Measurements from ENCODE around the gene CSMD2. TPM values are rescaled to one million over a fixed set of nuclear protein-coding genes. Genes with fewer than 3 reads are reported as not detected.
"Not testable (repeated sequence)": the region's sequence is repeated elsewhere in the genome, so short reads cannot be mapped to it uniquely, and the experiment has no call there.

CSMD2 gene
- 1.3 TPM for total RNA-seq
- long read RNA-seq, partial matches to known transcripts: 2 of 4 reads
- long read RNA-seq, other reads (novel, unspliced or antisense): 2 of 4 reads

DNA sequence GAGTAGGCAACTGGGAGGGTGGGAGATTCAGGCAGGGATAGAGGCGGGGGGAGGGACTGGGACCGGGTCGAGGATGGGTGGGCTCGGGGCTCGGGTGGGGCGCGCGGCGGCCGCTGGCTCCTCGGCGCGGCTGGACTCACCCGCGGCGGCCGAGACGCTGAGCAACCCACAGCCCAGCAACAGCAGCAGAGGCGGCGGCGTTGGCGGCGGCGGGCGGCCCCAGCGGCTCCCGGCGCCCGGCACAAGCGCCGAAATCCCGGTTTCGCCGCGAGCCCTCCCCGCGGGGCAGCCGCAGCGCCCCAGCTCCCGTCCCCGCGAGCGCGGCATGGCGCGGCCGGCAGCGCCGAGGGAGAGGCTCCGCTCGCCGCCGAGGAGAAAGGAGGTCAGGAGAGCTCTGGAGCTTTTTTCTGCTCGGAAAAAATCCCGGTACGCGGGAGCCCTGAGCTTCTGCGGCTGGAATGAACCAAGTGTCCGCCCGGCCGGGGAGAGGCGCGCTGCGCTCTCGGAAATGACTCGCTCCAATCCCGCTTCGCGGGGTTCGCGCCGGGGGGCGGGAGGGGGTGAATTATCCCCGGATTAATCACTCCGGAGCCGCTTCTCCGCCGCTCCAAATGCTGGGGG is at the start of gene CSMD2:
TSS of gene CSMD2 (minus strand) at position 460 of the 621 bp plus-strand sequence. CDS start at position 327, 133 bp downstream.
- DNase-seq (ENCODE audit: low spot score): no peak

DNA sequence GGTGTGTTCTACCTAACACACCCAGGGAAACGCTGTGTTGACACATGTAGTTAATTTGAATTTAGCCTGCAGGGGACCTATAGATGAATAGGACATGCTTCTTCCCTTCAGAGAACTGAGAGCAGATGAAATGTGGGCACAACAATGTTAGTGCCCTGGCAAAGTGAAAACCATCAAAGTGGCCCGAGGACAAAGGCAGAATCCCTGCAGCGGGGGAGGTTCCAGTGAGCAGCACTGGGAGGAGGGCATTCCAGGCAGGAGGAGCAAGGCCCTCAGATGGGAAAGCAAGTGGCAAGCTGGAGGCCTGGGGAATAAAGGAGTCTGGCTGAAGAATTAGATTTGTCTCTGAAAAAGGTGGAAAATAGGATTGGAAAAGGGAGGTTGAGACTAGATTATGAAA is 48.9 kb upstream of the CSMD2 start:
- DNase-seq (ENCODE audit: low spot score): no peak

DNA sequence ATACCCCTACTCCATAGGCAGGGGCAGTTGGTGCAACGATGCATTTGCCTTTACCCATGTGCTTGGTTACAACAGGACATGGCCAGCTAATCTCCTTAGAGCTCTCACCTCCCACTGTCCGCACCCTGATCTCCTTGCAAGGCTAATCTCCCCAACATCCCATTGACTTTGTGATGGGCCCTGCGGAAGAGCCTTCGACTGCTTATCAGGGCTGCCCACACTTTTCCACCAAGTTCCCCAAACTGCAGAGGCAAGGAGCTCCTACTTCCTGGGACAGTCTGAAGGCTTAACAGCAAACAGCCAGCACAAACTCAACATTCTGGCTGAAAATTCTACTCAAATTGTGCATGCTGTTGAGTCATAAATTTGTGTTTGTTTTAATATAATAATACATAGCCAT is 47.6 kb upstream of the CSMD2 start:
- no peak for DNase-seq (ENCODE audit: low spot score)

DNA sequence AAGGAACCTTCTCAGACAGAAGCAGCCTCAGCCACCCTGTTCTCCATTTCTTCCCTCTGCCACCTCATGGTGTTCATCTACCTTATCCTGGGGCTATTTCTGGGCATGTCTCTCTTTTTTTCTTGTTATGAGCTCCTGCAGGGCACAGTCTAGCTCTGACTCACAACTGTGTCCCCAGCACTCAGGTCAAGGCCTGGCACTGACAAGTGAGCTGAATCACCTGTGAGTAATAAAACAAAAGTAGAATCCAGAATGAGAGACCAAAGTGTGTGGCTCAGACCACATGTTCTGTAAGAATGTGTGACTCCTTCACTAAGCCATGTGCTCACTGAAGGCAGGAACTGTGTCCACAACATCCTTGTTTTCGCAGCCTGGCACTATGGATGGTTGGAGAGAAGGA is 34.9 kb upstream of the CSMD2 start:
- DNase-seq (ENCODE audit: low spot score): no peak

DNA sequence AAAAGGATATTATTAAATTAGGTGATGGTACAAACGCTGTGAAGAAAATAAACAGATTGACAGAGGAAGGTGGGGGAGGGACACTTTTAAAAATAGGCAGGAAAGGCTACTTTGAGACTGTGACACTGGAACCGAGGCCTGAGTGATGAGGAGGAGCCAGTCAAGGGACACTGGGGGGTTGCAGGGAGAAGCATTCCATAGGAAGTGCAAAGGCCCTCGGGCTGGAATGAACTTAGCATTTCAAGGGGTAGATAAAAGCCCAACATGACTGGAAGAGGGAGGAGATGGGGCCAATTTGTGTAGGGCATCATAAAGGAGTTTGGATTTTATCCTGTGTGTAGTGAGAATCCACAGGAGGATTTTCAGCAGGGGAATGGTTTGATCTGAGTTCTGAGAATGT is 27.6 kb upstream of the CSMD2 start:
- peak; percentile 2 for DNase-seq (ENCODE audit: low spot score)

DNA sequence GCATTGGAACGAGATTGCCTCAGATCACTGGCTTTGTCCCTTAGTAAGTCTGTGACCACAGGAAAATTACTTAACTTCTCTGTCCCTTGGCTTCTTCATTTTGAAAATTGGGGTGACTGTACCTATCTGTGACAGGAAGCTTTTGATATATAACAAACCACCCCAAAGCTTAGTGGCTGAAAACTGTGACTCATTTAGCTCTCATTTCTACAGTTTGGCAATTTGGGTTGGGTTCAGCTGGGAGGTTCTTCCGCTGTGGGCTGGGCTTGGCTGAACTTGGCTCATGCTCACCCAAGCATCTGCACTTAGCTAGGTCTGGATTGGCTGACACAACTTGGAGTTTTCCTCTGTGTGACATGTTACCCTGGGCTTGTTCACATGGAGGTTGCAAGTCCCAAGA is 25.7 kb upstream of the CSMD2 start:
- peak; percentile 1 for DNase-seq (ENCODE audit: low spot score)

DNA sequence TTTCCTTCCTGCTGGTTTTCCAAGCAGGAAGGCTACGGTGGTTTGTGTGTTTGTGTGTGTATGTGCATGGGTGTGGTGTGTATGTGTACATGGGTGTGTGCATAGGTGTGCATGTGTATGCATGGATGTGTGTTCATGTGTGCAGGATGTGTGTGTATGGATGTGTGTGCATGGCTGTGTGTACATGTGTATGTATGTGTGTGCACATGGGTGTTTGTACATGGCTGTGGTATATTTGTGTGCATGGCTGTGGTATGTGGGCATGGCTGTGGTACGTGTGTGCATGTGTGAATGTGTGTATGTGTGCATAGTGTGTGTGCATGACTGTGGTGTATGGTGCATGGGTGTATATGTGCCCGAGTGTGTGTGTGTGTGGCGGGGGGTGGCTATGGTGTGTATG is 24.0 kb upstream of the CSMD2 start:
- DNase-seq (ENCODE audit: low spot score): no peak

DNA sequence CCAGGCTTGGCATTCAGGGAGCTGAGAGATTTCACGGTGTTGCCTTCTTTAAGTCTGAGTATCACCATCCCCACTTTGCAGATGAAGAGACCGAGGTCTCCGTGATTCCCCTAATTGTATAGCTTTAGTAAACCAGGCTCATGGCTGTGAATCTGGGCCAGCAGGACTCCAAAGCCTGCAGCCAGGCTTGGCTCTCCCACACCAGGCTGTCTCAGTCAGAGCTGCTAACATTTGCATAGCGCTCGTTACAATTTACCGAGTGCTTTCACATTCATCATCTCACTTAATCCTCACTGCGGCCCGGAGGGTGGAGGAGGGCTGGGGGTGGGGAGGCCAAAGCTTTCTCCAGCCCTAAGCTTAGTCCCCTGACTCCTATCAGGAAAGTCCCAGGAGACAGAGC is 23.4 kb upstream of the CSMD2 start:
- no peak for DNase-seq (ENCODE audit: low spot score)

DNA sequence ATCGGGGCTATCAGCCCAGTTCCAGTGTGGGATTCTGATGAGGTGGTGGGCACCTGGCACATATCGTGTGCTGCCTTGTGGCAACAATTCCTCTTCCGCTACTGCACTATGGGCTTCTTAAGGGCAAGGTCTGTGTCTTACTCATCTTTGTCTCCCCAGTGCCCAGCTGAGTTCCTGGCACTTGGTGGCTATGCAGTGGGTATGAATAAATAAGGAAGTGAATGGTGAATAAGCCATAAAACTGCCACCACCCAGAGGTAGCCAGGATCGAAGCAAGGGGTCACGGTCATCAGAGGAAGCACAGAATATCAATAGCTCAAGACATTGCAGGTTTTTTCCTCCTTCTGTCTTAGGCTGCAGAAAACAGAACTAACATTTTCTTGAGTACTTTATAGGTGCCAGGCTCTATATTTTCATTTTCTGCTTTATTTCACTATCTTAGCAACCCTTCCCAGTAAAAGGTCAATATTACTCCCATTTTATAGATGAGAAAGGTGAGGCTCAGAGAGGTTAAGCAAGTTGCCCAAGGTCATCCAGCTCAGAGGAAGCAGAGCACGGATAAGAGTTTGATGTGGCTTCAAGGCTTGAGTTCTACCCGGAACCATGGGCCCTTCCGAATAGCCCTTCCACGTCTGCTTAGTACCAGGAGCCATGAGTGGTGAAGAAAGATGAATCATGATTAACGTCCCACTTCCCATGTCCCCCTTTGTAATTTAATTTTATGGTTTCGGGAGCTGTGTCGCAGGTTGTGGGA is 21.9 kb upstream of the CSMD2 start:
- peak; percentile 12 for DNase-seq (ENCODE audit: low spot score)

DNA sequence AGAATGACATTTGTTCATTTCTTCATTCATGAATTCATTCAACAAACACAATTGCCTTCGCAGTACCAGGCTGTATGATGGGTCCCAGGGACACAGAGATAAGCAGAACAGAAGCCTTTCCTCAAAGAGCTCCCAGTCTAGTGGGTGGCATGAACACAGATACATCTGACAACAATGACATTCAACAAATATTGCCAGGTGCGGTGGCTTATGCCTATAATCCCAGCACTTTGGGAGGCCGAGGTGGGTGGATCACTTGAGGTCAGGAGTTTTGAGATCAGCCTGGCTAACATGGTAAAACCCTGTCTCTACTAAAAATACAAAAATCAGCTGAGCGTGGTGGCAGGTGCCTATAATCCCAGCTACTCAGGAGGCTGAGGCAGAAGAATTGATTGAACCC is 18.4 kb upstream of the CSMD2 start:
- not testable (repeated sequence) for DNase-seq (ENCODE audit: low spot score)

DNA sequence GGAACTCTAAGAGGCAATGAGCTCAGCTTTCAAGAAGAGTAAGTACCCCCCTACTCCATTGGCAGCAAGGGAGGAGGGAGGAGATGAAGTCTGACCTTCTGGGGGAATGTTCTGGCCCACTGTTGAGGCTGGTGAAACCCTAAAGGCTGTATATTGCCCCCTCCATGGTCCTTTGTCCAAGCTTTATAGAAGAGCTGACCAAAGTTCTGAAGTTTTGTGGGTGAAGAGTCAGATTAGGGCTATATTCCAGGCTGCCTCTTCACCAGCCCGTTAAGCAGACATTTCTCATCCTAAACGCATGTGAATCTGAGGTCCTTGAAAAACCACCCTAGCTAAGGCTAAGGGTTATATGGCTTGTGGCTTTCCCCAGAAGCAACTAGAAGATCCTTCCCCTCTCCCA is 13.0 kb upstream of the CSMD2 start:
- DNase-seq (ENCODE audit: low spot score): no peak

DNA sequence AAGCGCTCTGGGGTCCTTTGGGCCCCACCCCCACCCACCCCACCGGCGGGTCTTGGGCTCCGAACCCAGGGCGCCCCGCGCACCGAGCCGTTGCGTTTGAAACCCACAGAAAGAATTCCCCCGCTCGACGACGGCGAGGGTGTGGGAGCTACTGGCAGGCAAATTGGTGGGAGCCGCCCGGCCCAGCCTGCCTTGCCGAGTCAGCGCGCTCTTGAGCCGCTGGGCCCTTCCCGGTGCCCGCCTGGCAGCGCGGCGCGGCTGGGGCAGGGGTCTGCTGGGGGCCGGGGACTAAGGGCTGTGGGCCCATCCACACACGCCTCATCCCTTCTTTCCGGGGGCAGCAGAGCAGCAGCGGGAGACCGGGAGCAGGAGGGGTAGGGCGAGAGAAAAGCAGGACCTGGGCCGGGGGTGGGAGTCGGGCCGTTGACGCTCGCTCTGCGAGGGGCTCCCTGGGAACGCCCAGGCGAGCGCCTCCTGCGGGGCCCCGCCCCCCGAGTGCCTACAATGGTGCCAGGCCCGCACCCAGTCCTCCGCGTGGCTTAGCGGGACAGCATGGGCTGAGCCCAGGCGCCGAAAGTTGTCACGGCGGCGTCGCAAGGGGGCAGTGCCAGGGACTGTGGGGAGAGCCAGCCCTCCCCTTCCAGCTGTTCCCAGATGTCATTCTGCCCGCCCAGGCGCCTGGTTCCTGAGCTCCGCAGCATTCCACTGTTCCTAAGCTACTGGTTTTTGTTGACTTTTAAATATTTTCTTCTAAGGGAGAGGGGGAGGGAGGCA is 12.0 kb upstream of the CSMD2 start, which contains the start of gene C1orf94:
TSS of gene C1orf94 (plus strand) at position 78 of the 774 bp plus-strand sequence. CDS start 883 bp downstream, outside the sequence.
- DNase-seq (ENCODE audit: low spot score): no peak

DNA sequence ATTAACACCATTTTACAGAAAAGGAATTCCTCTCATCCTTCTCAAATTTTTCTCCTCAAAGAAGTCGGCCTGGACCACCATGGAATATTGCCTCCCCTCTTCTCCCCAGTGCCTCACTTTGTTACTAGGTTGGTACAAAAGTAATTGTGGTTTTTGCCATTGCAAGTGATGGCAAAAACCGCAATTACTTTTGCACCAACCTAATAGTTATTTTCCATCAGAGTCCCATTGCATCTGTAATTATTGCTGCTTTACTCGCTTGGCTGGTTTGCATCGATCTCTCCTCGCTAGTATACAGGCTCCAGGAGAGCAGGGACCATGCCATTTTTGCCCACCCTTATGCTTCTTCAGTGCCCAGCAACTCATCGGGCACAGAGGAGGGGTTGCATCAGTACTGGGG is 10.7 kb upstream of the CSMD2 start:
- no peak for DNase-seq (ENCODE audit: low spot score)

DNA sequence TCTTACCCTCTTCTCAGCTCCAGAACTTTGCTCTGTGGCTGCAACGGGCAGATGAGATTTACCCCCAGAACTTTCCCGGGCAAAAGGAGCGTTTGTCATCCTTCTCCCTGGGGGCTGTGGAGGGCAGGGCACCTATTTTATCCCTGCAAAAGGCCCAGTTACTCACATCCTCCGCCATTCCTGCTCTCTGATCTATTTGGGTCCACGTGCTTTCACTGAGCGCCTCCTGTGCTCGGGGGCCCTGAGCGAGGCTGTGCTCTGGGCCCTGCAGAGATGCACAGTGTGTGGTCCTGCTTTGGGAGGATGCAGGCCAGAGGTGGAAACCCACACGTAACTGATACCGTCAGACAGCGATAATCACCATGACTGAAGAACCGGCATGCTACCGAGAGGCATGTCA is 2.4 kb upstream of the CSMD2 start:
- DNase-seq (ENCODE audit: low spot score): no peak

DNA sequence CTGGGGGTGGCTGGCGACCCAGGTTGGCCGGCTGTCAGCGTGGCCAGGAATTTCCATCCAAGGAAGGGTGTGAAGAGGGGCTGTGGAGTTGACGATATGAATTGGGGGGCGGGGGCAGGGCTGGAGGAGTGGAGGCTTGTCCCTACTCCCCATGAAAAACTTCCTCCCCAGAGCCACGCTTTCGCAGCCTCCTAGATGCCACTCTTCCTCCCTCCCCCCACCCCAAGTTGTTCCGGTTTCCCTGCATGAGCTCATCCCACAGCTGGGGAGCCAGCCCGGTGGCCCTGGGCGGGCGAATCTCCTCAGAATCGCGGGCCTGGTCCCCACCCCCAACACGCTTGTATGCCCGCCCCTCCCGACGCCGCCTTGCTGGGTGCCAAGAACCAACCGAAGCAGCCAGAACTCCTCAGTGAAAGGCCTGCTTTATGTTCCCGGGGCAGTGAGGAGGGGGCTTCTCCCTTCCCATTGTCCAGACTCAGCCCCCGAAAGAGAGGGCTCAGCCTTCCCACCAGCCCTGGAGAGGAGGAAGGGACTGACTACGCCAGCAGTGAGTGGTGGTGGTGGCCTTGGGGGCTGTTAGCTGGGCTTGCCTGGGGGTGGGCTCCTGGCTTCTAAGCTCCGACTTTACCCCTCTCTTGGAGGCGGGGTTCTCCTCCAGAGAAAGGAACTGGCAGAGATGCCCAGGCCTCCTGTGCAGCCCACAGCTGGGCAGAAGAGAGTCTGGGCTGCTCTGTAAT is 1.8 kb upstream of the CSMD2 start:
- DNase-seq (ENCODE audit: low spot score): no peak

DNA sequence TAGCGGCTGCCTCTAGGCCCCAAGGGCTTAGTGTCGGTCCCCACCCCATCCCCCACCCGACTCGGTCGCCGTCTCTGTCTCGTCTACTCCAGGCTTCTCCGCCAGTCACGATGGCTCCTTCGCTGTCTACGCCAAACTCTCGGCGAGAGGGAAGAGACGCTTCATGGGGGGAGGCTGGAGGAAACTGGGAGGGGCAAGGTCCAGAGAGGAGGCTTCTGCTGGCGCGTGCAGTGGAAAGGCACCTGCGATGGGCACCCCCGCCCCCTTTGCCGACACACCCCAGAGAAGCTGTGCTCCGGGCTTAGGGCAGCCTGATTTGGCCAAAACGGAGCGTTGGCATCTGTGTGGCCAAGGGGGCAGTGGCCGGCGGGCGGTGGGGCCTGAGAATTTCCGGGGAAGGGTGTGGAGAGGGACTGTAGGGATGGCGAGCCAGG is 1.2 kb upstream of the CSMD2 start:
- DNase-seq (ENCODE audit: low spot score): no peak

DNA sequence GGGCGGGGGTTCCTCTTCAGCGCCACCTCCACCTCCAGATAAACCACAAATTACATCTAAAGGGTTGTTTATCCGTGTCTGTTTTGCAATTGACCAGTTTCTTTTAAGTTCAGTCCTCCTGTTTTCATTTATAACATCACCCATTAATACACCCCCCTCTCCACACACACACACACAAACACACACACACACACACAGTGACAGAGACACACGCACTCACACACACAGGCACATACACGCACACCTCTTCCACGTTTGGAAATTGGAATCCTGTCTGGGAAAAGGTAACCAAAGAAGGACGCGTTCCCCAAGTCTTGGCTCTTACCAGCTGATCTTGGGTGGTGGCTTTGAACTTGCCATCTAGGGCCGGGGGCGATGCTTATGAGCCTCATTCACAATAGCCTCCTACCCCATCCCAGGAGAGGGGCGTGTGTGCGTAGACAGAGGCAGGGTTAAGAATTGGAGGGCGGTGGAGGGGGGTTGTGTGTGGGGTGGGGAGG is 442 bp upstream of the CSMD2 start:
- DNase-seq (ENCODE audit: low spot score): no peak

DNA sequence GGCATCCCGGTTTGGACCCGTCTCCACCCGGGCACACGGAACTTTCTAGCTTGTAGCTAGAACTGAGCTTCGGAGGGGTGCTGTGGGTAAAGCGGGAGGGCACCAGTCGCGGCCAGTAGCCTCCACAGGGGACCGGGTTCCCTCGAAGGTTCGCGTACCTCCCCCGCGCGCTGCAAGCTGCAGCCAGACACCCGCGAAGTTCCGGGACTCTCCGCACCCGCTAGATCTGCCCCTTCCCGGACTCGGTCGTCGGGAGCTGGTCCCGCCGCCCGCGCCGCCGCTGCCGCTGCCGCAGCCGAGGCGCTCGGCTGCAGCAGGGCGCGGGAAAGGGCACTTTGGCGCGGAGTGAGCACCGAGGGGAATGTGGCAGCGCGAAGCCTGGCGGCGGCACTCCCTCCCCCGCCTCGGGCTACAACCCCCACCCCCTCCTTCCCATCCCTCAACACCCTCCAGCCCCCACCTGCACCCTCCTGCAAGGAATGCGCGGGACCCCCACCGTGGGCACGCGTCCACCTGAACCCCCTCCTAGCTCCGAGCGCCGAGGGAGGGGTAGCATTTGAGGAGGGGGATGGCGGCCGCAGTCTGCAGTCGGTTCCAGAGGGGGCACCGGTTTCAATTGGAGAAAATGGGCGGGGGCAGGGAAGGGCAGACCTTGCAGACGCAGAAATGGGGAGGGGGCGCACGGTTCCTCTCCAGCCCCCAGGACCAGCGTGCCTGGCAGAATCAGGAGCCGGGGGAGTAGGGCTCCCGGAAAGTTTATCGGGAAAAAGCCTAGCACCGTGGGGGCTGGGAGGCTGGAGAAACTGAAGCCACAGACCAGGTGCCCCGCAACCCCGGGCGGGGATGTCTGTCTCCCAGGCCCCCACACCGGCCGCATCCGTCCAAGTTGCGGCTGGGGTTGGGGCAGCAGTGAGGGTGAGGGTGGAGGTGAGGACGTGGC is 968 bp downstream of the CSMD2 start:
- no peak for DNase-seq (ENCODE audit: low spot score)

DNA sequence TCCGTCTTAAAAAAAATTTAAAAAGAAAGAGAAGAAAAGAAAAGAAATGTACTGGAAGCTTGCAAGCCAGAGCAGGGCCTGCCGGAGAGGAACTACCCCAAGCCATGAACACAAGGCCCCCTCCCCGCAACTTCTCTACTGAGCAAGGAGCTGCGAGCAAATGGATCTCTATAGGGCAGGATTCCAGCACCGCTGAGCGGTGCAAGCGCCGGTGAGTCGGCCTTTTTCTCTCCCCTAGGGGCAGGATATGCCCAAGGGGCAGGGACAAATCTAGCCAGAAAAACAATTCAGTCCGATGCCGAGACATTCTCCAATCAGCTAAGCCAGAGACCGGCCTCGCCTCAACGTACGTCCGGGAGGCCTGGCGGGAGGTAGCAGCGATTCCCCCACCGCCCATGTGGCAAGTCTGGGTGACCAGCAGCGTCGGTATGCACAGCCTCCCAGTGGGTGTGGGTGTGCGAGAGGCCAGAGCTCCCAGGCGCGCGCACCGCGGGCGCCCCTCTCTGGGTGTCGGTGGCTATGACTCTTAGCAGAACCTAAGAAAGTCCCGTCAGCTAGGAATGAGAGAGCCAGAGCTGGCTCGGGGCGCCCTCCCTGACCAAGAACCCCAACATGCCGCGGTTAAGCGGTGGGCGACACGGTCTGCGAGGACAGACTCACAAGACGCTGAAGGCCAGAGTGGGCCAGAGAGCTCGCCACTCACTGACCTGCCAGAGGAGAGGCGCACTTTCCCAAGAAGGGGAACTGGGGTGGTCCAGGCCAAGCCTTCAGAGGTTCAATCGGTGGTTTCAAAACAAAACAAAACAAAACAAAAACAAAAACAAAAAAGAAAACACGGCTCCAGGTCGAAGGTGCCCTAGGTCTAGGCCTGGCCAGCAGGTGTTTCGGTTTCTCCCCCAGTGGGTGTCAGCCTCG is 1.9 kb downstream of the CSMD2 start:
- DNase-seq (ENCODE audit: low spot score): no peak

All from mesenteric fat pad (tissue), 1 donor.